Fibroblast of lung (primary cell): Measurements from ENCODE around the gene IKZF3. TPM values are rescaled to one million over a fixed set of nuclear protein-coding genes. Genes with fewer than 3 reads are reported as not detected.

Source experiments
- DNase-seq, 2 donors: peaks; one replicate each; pipeline versions ENCODE4 v3.0.0 to v3.0.0-alpha.2; 2010; ENCODE audit warnings: low read depth in 2 of 2
- H2AFZ ChIP-seq: 2 replicates; pipeline ENCODE4 v1.5.1; 2012; ENCODE audit warnings: low read length, control low read depth, inconsistent platforms
- H3K27ac ChIP-seq: 2 replicates; pipeline ENCODE4 v1.5.1; 2011; ENCODE audit warnings: low read length, control low read depth; ENCODE audit not compliant: insufficient read depth
- H3K27me3 ChIP-seq: 2 replicates; pipeline ENCODE4 v1.5.1; 2011; ENCODE audit warnings: mild to moderate bottlenecking, low read length; ENCODE audit not compliant: control insufficient read depth, insufficient read depth
- H3K36me3 ChIP-seq: 2 replicates; pipeline ENCODE4 v1.5.1; 2011; ENCODE audit warnings: low read length; ENCODE audit not compliant: control insufficient read depth, insufficient read depth
- H3K4me1 ChIP-seq: 2 replicates; pipeline ENCODE4 v1.5.1; 2011; ENCODE audit warnings: low read length; ENCODE audit not compliant: control insufficient read depth, insufficient read depth; ENCODE audit errors: extremely low read depth
- H3K4me2 ChIP-seq: 2 replicates; pipeline ENCODE4 v1.5.1; 2011; ENCODE audit warnings: low read length, control low read depth; ENCODE audit not compliant: insufficient read depth; ENCODE audit errors: extremely low read depth
- H3K4me3 ChIP-seq, 4 experiments: fragments of 200-600 bp in 1 of 4; sonication (generic) in 1 of 4; replicated peaks in 1 of 4; 2 replicates each; pipeline ENCODE4 v1.5.1; 2011 to 2016; ENCODE audit warnings: low read length in 4 of 4, low read depth in 3 of 4, mild to moderate bottlenecking in 3 of 4, control low read depth in 2 of 4, inconsistent platforms in 1 of 4, mixed read lengths in 1 of 4; ENCODE audit not compliant: insufficient read depth in 1 of 4; ENCODE audit errors: control extremely low read depth in 1 of 4
- H3K79me2 ChIP-seq: 2 replicates; pipeline ENCODE4 v1.5.1; 2012; ENCODE audit warnings: mild to moderate bottlenecking, low read length, inconsistent platforms; ENCODE audit not compliant: control insufficient read depth, insufficient read depth
- H3K9ac ChIP-seq: 2 replicates; pipeline ENCODE4 v1.5.1; 2011; ENCODE audit warnings: mild to moderate bottlenecking, low read length, control low read depth; ENCODE audit not compliant: insufficient read depth
- H3K9me3 ChIP-seq: 2 replicates; pipeline ENCODE4 v1.5.1; 2012; ENCODE audit warnings: low read depth, low read length; ENCODE audit not compliant: control insufficient read depth, insufficient read depth
- H4K20me1 ChIP-seq: 2 replicates; pipeline ENCODE4 v1.5.1; 2011; ENCODE audit warnings: low read length; ENCODE audit not compliant: control insufficient read depth, insufficient read depth; ENCODE audit errors: extremely low read depth
- CTCF ChIP-seq, 2 donors: IDR thresholded peaks in 1 of 2; conservative IDR thresholded peaks in 1 of 2; 1 replicate in 1 of 2; 2 replicates in 1 of 2; pipeline ENCODE4 v1.5.1; 2011 to 2012; ENCODE audit warnings: low read length in 2 of 2, control low read depth in 1 of 2, inconsistent platforms in 1 of 2, low read depth in 1 of 2, mild to moderate bottlenecking in 1 of 2
- EZH2 ChIP-seq: IDR thresholded peaks from 2 replicates; pipeline ENCODE4 v1.5.1; 2012; ENCODE audit warnings: low read length, control low read depth, mild to moderate bottlenecking; ENCODE audit errors: missing control alignments
- polyA plus RNA-seq, 2 donors: library from polyadenylated mRNA; depleted of rRNA in 1 of 2; stranded (reverse) in 1 of 2; unstranded in 1 of 2; fragments of >200 nt; gene quantifications; 2 replicates each; pipeline ENCODE4 v1.2.1, GENCODE V29; 2011 to 2012; ENCODE audit warnings: missing spikeins in 1 of 2
- total RNA-seq: library from RNA; depleted of rRNA; stranded (reverse); fragments of >200 nt; gene quantifications from 2 replicates; pipeline ENCODE4 v1.2.1, GENCODE V29; 2014

The IKZF3 gene
- total and polyA plus RNA-seq, 2 donors (not counting 1 experiment from before 2014, with no cell fraction given): not detected

GRCh38 chr17:39738568-39738901, 125.6 kb downstream of the IKZF3 start:
- DNase-seq: no peak
- TF ChIP-seq EZH2 (peak; percentile 6), CTCF (conservative IDR thresholded peaks at IDR 0.05 in 1 of 2, IDR thresholded peaks at IDR 0.05 in 1 of 2; ENCODE audit: low read depth in 1 of 2, low read length in 2 of 2) (no peak)
- Histone ChIP-seq H4K20me1 (no peaks in the 10 kb centered on the region), H3K27ac (no peak overlapping the region), H3K4me2 (peak overlapping the region; percentile 51), H3K4me1 (peaks cover 8% of the 10 kb centered on the region), H3K27me3 (peaks cover 9% of the 10 kb centered on the region), H3K9ac (no peak overlapping the region), H3K9me3 (no peaks in the 10 kb centered on the region), H3K79me2 (no peaks in the 10 kb centered on the region), H3K36me3 (no peaks in the 10 kb centered on the region), H3K4me3 (no peak overlapping the region), H2AFZ (no peak overlapping the region)

GRCh38 chr17:39737760-39738567, 126.1 kb downstream of the IKZF3 start, which contains the start of gene GRB7:
Gene GRB7 (plus strand): TSS chr17:39737938. CDS start chr17:39742302, 4,364 bp downstream.
- H3K4me2 ChIP-seq: peak within 1 kb of the TSS; percentile 51
- no peak within 1 kb of the TSS for H3K9ac ChIP-seq
- H3K4me1 ChIP-seq: peaks cover 8% of the 10 kb centered on the region
- H4K20me1 ChIP-seq: no peaks in the 10 kb centered on the region
- no peak within 1 kb of the TSS for H2AFZ ChIP-seq
- H3K27ac ChIP-seq: no peak within 1 kb of the TSS
- no peaks in the 10 kb centered on the region for H3K36me3 ChIP-seq
- no peak within 1 kb of the TSS for H3K4me3 ChIP-seq
- peaks cover 8% of the 10 kb centered on the region for H3K27me3 ChIP-seq
- no peaks in the 10 kb centered on the region for H3K9me3 ChIP-seq
- no peaks in the 10 kb centered on the region for H3K79me2 ChIP-seq
- DNase-seq: no peak
- TF ChIP-seq EZH2 (peak; percentile 16), CTCF (conservative IDR thresholded peaks at IDR 0.05 in 1 of 2, IDR thresholded peaks at IDR 0.05 in 1 of 2; ENCODE audit: low read depth in 1 of 2, low read length in 2 of 2) (no peak)

- no peaks in the 10 kb centered on the region for H4K20me1 ChIP-seq
- peaks cover 8% of the 10 kb centered on the region for H3K4me1 ChIP-seq
- no peak overlapping the region for H3K4me2 ChIP-seq
- DNase-seq: no peak
- no peak overlapping the region for H3K27ac ChIP-seq
- no peak overlapping the region for H3K9ac ChIP-seq
- no peak overlapping the region for H2AFZ ChIP-seq
- no peaks in the 10 kb centered on the region for H3K79me2 ChIP-seq
- H3K9me3 ChIP-seq: no peaks in the 10 kb centered on the region
- no peak overlapping the region for H3K4me3 ChIP-seq
- H3K36me3 ChIP-seq: no peaks in the 10 kb centered on the region
- TF ChIP-seq EZH2: no peak
- no peak for TF ChIP-seq CTCF (conservative IDR thresholded peaks at IDR 0.05 in 1 of 2, IDR thresholded peaks at IDR 0.05 in 1 of 2; ENCODE audit: low read depth in 1 of 2, low read length in 2 of 2)
- H3K27me3 ChIP-seq: peaks cover 7% of the 10 kb centered on the region
Measured at GRCh38 chr17:39737206-39737759, 126.8 kb downstream of the IKZF3 start.
